K562 (cell line): Measurements from ENCODE around the gene ARHGAP25.
A peak's percentile ranks its signal among the peaks of the same experiment; 100 is the strongest.

Experiments used
- CTCF ChIP-seq, 3 experiments: IDR thresholded peaks in 2 of 3; conservative IDR thresholded peaks in 1 of 3; 2 replicates each; pipeline ENCODE4 v1.5.1; 2011 to 2012; ENCODE audit warnings: low read length in 3 of 3, mild to moderate bottlenecking in 3 of 3, control low read depth in 2 of 3, improper control_type of control experiment in 1 of 3, inconsistent platforms in 1 of 3, low read depth in 1 of 3, mixed read lengths in 1 of 3, moderate library complexity in 1 of 3; ENCODE audit not compliant: insufficient read depth in 2 of 3
- ESRRA ChIP-seq: fragments of 450-650 bp; IDR thresholded peaks from 2 replicates; pipeline ENCODE4 v1.6.1; 2014; ENCODE audit warnings: low read depth, mild to moderate bottlenecking, moderate library complexity, borderline replicate concordance
- NBN ChIP-seq: fragments of 450-650 bp; IDR thresholded peaks from 2 replicates; pipeline ENCODE4 v1.6.1; 2016; ENCODE audit warnings: low read depth, mild to moderate bottlenecking
- NFYB ChIP-seq: IDR thresholded peaks from 2 replicates; pipeline ENCODE4 v1.6.1; 2011; ENCODE audit warnings: mild to moderate bottlenecking, moderate library complexity; ENCODE audit not compliant: insufficient read length; ENCODE audit errors: extremely low read depth
- SMARCE1 ChIP-seq: fragments of 450-650 bp; IDR thresholded peaks from 2 replicates; pipeline ENCODE4 v1.7.1; 2016; ENCODE audit warnings: mild to moderate bottlenecking
- SP1 ChIP-seq: sonication (generic); formaldehyde crosslinking; IDR thresholded peaks from 2 replicates; pipeline ENCODE4 v1.8.1; 2022; ENCODE audit warnings: mild to moderate bottlenecking, missing genetic modification reagents
- TCF7L2 ChIP-seq: fragments of 150-350 bp; IDR thresholded peaks from 2 replicates; pipeline ENCODE4 v1.6.1; 2016; ENCODE audit warnings: low read depth, mild to moderate bottlenecking, low read length, moderate library complexity

GRCh38 chr2:68806511-68807109 lies 72.0 kb downstream of the ARHGAP25 start:
- TF ChIP-seq TCF7L2, result no peak
- no peak for TF ChIP-seq NFYB
- peak; percentile 55 for TF ChIP-seq SMARCE1
- TF ChIP-seq NBN, result no peak
- no peak for TF ChIP-seq CTCF (IDR thresholded peaks at IDR 0.05 in 2 of 3, conservative IDR thresholded peaks at IDR 0.05 in 1 of 3; ENCODE audit: insufficient read depth in 2 of 3, low read depth in 1 of 3, low read length in 3 of 3)
- no peak for TF ChIP-seq ESRRA
- TF ChIP-seq SP1, result no peak
